ENCODE measurements around the gene KY.

DNA sequence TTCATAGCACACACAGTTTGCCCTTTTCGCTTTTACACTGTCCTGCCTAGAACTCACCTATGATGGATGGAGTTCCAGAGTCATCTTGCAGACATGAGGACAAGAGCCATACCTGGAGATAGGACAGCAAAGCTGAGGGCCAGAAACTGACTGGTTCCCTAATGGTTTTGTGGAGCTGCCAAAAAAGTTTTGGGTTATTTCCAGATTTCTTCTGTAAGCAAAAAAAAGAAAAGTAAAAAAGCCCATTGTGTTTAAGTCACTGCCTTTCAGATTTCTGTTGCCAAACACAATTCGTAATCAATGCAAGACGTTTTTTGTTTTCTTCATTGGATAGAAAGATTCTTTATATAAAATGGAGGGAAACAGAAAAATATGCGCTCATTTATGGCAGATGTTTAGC lies 42.4 kb upstream of the KY start:
- TF ChIP-seq, protein P1, sequence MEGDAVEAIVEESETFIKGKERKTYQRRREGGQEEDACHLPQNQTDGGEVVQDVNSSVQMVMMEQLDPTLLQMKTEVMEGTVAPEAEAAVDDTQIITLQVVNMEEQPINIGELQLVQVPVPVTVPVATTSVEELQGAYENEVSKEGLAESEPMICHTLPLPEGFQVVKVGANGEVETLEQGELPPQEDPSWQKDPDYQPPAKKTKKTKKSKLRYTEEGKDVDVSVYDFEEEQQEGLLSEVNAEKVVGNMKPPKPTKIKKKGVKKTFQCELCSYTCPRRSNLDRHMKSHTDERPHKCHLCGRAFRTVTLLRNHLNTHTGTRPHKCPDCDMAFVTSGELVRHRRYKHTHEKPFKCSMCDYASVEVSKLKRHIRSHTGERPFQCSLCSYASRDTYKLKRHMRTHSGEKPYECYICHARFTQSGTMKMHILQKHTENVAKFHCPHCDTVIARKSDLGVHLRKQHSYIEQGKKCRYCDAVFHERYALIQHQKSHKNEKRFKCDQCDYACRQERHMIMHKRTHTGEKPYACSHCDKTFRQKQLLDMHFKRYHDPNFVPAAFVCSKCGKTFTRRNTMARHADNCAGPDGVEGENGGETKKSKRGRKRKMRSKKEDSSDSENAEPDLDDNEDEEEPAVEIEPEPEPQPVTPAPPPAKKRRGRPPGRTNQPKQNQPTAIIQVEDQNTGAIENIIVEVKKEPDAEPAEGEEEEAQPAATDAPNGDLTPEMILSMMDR (IDR thresholded peaks at IDR 0.05) = no peak
- no peak for TF ChIP-seq POLR2A (IDR thresholded peaks at IDR 0.05)
